Measurements from ENCODE around the gene SCOC.

DNA sequence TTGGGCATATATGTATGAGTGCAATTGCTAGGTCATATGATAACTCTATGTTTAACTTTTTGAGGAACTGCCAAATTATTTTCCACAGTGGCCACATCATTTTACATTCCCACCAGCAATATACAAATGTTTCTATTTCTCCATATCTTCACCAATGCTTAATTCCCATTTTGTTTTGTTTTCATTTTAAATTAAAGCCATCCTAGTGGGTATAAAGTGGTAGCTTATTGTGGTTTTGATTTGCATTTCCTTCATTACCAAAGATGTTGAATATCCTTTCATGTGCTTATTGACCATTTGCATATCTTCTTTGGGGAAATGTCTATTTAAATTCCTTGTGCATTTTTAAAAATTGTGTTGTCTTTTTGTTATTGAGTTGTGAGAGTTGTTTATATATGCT lies 36.7 kb upstream of the SCOC start:
- no peak for TF ChIP-seq PPARA (CRISPR knock-in tag; IDR thresholded peaks at IDR 0.05; ENCODE audit: borderline replicate concordance)
- TF ChIP-seq SNAI2 (CRISPR knock-in tag; IDR thresholded peaks at IDR 0.05) = no peak
- no peak for TF ChIP-seq ARNTL (CRISPR knock-in tag; IDR thresholded peaks at IDR 0.05; ENCODE audit: borderline replicate concordance, low read depth)
- TF ChIP-seq RARB (CRISPR knock-in tag; IDR thresholded peaks at IDR 0.05) = no peak

Measured in SK-N-SH treated with all-trans-retinoic acid at 6 μM for 48 hours (cell line).